GM19468 (cell line): ENCODE measurements around the gene SEC16A.

Source experiments
- ATAC-seq: cut with Tn5 transposase; IDR thresholded peaks from one replicate; pipeline ENCODE4 v1.9.1; 2021; ENCODE audit warnings: mild to moderate bottlenecking, moderate library complexity, moderate number of reproducible peaks; ENCODE audit not compliant: unreplicated experiment; ENCODE audit errors: extremely low read depth

SEC16A gene

DNA sequence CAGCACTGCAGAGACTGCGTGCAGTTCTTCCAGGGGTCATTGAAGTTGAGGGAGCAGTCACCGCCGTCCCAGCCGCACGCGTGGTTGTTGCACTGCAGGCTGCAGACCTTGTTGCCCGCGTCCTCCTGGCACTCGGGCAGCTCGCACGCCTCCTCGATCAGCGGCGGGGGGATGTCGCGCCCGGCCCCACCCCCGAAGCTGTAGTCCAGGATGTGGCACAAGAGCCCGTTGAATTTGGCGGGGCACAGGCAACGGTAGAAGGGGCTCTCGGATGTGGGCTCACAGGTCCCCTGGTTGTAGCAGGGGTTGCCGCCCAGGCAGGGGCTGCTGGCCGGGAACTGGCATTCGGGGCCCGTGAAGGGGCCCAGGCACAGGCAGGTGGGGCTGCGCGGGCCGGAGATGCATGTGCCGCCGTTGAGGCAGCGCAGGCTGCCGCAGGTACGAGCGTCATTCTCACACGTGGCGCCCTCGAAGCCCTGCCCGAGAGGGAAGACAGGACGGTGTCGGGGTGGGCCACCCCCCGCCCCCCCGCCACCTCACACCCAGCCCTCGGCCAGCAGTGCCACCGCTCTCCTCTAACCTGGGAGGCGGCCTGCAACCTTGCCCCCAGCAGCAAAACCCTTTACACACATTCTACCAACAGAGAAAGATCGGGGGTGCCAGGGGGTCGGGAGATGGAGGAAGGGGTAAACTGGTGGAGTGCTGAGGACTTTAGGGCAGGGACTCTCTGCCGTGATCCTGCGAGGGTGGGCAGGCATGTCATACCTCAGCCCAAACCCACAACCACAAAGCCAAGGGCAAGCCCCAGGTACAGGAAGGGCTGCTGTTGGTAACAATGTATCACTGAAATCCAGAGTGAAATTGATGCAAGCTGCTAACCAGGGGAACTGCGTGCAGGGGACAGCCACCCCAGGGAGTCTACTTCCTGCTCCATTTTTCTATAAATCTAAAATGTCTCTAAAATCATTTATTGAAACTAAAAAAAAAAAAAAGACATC is 22.9 kb upstream of the SEC16A start:
- no peak for ATAC-seq

DNA sequence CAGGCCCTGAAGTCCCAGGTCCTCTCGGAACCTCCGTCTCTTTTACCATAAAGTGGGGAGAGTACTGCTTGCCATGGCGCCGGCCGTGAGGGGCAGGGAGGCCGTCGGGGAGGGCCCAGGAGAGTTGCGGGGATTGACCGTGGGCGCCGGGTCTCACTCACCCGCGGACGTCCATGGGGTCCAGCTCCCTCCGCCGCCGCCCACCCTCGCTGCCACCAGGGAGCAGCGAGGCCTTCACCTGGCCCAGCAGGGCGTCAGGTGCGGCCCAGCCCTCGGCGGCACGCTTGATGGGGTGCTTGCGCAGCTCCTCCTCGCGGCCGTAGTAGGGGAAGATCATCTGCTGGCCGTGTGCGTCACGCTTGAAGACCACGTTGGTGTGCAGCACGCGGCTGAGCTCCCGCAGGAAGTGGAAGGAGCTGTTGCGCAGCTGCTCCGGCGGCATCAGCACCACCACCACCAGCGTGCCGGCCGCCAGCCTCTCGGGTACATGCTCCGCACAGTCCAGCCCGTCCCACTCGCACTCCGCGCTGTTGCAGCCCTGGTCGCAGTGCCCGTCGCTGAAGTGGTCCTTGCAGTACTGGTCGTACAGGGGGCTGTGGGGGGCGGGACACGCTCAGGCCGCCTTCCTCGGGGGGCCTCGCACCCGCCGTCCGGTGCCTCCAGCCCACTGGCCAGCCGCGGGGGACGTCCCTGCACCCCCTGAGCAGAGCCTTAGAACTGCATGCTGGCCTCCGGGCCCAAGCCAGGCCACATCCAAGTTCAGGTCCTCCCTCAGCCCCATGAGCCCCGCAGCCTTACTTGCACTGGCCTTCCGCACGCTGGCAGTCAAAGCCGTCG is 21.9 kb upstream of the SEC16A start:
- no peak for ATAC-seq

DNA sequence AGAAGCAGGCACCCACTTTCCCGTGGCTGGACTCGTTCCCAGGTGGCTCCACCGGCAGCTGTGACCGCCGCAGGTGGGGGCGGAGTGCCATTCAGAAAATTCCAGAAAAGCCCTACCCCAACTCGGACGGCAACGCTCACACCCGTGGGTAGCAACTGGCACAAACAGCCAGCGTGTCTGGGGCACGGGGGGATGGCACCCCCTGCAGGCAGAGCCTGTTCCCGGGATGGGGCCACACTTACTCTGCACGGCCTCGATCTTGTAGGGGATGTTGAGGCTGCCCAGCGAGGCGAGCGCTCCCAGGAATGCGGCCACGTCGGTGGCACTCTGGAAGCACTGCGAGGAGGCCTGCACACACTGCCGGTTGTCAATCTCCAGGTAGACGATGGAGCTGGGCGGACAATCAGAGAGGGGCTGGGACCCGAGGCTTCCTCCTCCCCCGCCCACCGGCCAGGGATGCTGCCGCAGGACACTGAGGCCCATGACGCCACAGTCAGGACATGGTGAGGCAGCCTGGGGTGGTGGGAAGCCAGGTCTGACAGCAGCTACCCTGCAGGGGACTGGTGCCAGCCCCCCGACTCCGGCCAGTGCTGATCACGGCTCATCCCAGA is 20.2 kb upstream of the SEC16A start:
- no peak for ATAC-seq

DNA sequence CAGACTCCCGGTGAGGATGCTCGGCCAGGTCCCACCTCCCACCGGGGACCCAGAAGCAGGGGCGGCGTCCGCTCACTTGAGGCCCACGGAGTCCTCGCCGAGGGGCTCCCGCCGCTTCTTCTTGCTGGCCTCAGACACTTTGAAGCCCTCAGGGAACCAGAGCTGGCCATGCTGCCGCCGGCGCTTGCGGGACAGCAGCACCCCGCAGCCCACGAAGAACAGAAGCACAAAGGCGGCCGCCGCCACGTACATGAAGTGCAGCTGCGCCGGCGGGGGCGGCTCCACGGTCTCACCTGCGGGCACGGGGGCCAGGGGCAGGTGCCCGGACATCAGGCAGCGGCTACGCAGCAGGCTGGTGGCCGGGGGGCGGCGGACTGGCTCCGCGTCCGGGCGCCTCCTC is 19.4 kb upstream of the SEC16A start:
- no peak for ATAC-seq

DNA sequence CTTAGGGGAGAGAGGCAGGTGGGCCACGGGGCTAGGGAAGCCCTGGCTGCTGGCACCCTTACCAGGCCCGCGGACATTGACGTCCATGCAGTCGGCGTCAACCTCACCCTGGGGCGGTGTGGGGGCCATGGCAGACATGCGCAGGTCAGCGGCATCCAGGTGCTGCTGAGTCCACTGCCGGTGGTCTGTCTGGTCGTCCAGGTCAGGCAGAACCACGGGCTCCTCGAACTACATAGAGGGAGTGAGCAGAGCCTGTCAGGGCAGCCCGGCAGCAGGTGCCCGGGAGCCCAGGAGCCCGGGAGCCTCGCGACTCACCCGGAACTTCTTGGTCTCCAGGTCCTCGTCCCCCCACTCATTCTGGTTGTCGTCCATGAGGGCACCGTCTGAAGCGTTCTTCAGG is 18.8 kb upstream of the SEC16A start:
- ATAC-seq = no peak

DNA sequence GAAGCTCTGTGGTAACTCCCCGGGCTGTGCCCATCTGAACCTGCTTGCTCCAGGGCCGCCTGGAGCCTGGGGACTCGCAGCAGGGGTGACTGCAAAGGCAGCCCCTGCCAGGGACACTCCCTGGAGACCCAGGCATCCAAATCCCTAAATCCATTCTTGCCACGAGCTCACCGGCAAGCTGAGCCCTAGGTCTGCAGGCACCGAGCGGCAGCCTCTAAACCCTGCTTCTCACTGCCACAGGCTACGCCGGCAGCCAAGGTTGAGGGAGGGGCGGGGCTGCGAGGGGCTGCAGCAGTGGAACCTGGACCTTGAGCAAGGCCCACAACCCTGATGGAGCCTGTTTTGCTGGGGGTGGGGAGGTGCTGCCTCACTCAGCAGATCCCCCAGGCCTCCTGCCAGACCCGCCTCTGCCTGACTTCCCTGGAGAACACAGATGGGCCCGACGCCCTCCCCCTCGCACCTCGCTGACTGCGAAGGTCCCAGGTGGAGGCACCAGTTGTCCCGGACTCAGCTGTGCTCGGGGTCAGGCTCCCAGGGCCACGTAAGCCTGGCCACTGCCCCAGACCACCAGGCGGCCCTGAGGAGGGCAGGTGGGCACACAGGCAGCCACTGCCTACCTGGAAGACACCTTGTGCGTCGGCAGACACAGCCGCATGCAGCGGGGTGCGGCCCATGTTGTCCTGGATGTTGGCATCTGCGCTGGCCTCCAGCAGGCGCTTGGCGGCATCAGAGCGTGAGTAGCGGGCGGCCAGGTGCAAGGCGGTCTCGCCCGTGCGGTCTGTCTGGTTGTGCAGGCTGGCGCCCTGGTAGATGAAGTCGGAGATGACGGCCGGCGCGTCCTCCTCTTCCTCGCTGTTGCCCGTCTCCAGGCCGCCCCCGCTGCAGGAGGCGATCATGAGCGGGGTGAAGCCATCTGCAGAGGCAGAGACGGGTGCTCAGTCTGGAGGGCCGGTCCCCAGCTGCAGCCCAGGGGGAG is 17.4 kb upstream of the SEC16A start:
- no peak for ATAC-seq

DNA sequence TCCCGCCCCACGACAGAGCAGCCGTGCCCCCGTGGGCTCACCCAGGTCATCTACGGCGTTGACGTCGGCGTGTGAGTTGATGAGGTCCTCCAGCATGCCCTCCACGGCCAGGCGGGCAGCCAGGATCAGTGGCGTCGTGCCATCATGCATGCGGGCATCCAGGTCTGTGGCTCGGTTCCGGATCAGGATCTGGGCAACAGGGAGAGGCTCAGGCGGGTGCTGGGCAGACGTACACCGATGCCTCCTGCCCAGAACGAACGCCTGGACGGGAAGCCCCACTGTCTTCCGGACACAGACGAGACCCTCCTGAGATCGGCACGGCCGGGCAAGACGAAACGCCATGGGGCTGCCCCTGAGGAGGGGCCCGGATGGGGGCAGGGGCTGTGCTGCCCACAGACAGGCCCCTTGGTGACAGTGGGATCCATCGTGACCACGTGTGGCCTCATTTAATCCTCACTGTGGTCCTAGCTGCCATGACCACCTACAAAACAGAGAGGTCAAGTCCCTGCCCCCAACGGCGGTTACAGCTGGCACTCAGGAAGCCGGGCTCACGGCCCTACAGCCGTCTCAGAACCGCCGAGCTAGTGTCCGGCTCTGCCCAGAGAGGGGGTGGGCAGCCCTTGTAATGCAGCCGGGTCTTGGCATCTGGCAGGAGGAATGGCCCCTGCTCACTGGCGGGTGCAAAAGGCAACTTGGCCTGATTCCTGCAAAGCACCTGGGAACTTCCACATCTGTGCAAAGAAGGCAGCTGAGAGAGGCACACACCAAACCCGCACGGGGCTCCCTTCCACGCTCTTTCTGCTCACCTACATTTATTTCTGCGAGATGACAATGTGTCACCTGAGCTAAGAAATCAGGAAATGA is 16.5 kb upstream of the SEC16A start:
- no peak for ATAC-seq

DNA sequence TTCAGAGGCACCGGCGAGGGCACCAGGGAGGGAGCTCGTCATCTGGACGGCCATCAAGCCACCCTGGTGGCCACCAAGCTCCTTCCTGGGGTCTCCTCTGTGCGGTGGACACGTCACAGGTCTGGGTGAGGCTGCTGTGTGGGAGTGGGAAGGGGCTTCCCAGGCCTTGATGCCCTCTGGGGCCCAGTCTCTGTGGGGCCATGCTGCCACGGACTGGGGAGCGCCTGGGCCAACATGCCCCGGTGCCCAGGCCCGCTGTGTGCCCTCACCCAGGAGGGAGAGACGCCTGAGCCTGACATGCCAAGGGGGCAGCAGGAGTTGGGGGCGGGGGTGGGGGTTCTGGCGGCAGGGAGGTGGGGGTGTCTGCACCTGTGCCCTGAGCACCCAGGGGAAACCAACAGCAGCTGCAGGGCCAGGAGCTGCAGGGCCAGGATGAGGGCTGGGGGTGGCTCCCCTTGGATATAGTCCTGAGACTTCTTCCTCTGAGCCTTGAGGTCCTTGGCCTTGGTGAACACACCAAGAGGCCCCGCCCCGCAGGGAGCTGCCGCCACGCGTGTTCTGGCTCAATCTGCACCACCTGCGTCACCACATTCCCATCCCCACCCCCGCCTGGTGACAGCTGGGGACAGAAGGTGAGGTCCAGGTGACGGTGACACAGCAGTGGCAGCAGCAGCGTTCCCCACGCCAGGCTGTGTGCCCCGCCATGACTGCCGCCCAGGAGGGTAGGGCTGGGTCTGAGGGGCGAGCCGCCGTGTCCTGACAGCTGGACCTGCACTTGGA is 15.3 kb upstream of the SEC16A start:
- no peak for ATAC-seq

DNA sequence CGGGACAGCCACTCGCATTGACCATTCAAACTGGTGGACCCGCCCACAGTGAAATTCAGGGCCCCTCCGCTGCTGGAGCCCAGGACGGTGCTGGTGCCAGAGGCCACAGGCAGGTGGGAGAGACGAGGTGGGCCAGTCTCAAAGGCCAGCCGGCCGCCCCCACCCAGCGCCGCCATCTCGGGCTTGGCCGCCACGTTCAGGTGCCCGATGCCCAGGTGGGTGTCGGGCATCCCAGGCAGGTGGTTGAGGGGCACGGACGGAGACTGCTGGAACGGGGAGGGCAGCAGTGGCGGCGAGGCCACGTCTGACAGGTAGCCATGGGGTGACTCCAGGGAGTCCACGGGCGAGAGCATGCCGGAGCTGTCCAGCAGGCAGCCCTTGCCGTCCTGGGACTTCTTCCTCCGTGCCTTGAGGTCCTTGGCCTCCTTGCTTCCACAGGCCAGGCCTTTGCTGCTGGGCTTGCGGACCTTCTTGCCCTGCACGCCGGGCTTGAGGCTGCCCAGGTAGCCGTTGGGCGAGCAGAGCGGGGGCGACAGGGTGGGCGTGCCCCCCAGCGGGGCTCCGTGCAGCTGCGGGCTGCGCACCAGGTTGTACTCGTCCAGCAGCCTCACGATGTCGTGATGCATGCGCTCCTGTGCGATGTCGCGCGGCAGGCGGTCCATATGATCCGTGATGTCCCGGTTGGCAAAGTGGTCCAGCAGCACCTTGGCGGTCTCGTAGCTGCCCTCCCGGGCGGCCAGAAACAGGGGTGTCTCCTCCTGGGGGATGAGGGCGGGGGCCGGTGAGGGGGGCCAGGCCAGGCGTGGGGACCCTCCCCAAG is 14.2 kb upstream of the SEC16A start:
- ATAC-seq = no peak

DNA sequence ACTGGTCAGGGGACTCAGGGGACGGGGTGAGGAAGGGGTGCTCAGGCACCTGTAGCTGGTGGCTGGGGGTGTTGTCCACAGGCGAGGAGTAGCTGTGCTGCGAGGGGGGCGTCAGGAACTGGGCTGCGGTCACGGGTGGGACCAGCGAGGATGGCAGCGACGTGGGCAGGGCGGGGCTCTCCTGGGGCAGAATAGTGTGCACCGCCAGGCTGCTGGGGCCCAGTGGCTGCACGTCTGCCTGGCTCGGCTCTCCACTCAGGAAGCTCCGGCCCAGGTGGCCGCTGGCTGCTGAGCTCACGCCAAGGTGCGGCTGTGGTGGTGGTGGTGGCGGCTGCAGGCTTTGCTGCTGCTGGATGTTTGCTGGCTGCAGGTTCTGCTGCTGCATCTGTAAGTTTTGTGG is 13.3 kb upstream of the SEC16A start:
- ATAC-seq = no peak

DNA sequence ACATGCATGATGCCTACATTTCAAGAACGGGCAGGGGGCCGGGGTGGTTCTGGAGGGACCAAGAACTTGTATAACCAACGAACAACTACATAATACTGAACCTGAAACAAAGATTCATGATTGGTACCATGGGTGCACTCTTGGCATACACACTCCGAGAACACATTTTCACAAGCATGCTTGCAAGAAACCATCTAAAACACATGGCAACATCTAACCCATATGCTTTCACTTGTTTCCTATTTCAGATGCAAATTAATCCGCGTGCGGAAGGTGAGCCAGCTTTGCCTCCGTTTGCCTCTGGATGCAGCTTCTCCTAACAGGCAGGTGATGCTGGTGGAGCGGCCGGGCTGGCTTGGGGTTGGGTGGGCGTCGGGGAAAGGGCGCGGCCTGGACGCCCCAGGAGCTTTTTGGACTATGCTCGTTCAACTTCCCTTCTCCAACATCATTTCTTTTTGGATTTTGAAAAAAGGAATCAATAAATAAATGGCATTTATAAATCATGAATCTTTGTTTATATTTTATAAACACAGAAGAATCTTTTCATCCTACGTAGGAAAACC is 12.5 kb upstream of the SEC16A start:
- ATAC-seq = no peak

DNA sequence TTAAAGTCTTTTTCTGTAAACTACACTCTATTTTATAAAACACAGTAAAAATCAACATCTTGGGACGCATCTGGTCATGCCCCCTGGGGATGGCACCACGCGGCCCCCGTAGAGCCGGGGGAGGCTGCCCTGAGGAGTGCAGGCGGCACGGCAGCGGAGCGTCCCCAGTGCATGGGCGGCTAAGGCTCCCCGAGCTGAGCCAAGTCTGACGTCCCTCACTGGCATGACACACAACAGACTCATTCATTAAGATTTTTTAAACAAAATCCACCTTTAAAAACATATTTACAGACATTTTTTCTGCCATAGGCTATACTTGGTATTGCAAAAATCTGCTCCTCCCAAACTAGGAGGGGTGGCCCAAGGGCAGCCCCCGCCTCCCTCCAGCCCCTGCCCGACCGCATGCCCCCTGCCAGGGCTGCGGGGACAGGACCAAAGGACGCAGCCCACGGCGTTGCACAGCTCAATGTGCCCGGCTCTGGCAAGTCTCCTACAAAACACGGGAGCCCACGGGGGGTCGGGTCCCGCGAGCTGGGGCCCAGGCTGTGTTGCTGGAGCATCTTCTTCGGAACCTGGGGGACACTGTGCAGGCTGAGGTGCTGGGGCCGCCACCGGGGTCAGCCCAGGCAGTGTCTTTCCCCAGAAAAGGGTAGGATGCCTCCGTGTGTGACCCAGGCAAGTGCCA is 11.8 kb upstream of the SEC16A start:
- ATAC-seq = no peak

DNA sequence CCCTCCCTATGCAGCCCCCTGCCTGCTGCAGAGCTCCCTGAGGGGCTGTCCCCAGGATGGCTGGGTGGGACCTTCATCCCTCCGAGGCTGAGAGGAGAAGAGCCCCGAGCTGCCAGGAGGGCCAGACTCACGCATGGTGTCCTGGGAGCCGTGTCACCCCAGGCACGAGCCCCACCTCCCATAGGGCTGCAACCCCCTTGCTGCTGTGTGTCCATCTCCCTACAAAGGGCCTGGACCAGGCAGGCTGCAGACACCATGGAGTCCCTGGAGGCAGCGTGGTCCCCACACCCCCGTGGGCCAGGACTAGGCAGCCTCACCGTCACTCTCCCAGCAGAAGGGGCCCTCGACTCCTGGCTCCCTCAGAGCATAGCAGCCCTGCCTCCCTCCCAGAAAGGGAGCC is 11.2 kb upstream of the SEC16A start:
- no peak for ATAC-seq

DNA sequence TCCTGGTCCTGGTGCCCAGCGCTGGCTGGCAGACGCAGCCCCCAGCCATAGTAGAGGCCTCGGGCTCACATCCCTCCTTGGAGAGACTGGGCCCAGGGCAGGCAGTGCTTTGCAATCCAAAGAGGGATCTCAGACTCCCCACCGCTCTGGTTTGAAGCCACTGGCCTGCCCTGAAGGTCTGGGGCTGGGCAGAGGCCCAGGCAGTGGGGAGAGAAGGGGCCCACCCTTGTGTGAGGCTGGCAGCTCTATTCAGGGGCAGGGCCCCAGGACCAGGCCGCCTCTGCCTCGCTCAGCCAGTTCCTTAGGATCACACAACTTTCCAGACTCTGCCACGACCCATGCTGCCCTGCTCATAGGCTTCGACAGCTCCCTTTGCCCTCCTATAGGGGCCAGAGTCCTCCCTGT is 10.7 kb upstream of the SEC16A start:
- ATAC-seq = no peak

DNA sequence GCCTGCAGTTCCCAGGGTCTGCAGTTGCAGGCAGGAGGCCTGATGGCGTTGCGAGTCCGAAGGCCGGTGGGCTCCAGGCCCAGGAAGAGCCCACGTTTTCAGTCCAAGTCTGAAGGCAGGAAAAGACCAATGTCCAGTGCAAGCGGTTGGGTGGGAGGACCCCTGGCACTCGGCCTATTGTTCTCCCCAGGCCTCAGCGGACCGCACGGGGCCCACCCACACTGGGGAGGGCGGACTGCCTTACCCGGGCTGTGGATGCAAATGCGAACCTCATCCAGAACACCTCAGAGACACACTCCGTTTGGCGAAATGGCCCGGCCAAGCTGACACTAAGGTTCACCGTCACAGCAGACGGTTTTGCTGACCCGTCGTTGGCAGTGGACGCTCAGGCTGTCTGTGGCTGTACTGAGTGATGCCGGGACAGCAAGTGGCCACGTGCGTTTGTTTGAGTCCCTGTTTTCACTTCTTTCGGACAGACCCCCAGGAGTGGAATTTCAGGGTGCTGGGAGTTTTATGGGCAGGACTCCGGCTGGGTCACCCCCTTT is 10.2 kb upstream of the SEC16A start:
- no peak for ATAC-seq

DNA sequence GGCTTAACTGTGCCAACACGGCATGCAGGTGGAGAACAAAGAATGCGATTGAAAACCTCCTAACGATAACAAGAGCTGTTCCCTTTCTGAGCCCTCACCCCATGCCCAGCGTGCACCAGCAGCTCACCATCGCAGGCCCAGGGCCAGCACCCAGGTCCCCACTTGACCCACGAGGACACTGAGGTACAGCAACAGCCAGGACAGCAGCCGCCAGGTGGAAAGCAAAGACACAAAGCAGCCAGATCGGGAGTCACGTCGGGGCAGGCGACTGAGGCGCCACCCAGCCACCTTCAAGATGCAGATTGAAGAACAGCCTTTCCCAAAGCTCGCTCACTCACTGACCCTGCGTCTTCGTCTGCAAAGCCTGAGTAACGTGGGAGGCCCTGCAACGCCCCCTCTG is 6.9 kb upstream of the SEC16A start:
- no peak for ATAC-seq
